HG03280 (cell line): ENCODE results near the gene SMIM44.
"Not testable (repeated sequence)": the region's sequence is repeated elsewhere in the genome, so short reads cannot be mapped to it uniquely, and the experiment has no call there.

Experiments
- ATAC-seq: cut with Tn5 transposase; IDR thresholded peaks from one replicate; pipeline ENCODE4 v1.9.1; 2021; ENCODE audit warnings: mild to moderate bottlenecking, moderate library complexity; ENCODE audit not compliant: unreplicated experiment

SMIM44 gene

DNA sequence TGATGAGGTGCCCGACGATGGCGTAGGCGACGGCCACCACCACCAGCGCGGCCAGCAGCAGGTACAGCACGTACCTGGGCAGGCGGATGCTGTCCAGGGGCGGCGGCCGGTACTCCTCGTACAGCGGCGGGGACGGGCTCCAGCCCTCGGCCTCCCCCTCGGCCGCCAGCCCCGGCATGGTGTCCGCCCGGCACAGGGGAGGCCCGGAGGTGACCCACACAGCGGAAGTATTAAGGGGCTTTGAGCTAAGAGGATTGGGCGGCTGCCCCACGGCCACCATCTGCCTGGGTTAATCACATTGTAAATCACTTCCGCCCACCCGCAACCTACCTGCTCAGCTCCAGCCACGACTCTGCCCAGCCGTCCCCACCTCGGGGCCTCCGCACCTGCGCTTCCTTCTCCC lies at the start of gene SMIM44:
Gene SMIM44 (minus strand): TSS at position 216 of the 403 bp plus-strand sequence. CDS start 38 bp downstream, at position 178.
- ATAC-seq: no peak

DNA sequence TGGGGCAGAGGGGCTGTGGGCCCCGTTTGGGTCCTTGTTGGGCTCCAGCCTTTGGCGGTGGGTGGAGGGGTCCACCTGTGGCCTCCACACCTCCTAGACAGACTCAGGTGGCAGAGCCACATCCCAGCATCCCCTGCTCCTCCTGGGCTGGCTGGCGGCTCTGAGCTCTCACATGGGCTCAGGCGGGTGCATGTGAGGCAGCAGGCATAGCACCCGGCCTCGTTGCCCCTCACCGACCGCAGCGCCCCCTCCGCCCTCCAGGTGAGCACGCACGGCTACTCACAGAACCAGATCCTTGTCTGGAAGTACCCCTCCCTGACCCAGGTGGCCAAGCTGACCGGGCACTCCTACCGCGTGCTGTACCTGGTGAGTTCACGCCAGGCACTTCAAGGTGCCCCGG lies 49.8 kb upstream of the SMIM44 start:
- ATAC-seq: no peak

DNA sequence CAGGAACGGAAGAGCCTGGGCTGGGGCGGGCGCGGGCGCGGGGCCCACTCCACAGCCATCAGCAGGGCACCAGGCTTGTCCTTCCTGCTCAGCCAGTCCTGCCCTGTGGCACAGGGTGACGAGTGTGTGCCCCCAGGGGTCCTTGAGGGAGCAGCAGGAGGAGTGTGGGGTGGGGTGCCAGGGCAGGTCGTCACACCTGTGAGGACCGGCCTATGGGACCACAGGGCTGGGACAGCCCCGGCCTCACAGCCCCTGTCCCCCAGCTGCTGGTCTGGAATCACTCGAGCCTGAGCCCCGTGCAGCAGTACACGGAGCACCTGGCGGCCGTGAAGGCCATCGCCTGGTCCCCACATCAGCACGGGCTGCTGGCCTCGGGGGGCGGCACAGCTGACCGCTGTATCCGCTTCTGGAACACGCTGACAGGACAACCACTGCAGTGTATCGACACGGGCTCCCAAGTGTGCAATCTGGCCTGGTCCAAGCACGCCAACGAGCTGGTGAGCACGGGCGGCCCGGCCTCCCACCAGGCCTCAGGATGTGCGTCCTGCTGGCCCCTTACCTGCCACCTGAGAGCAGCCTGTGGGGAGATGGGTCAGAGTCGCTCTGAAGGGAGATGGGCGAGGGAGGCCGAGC lies 49.0 kb upstream of the SMIM44 start:
- ATAC-seq: no peak

DNA sequence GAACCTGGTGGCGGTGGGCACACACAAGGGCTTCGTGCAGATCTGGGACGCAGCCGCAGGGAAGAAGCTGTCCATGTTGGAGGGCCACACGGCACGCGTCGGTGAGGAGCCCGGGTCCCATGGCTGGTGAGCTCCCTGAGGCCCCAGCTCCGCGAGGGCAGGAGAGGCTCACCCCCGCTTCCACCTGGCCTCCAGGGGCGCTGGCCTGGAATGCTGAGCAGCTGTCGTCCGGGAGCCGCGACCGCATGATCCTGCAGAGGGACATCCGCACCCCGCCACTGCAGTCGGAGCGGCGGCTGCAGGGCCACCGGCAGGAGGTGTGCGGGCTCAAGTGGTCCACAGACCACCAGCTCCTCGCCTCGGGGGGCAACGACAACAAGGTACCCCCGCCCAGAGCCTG lies 48.5 kb upstream of the SMIM44 start:
- no peak for ATAC-seq

DNA sequence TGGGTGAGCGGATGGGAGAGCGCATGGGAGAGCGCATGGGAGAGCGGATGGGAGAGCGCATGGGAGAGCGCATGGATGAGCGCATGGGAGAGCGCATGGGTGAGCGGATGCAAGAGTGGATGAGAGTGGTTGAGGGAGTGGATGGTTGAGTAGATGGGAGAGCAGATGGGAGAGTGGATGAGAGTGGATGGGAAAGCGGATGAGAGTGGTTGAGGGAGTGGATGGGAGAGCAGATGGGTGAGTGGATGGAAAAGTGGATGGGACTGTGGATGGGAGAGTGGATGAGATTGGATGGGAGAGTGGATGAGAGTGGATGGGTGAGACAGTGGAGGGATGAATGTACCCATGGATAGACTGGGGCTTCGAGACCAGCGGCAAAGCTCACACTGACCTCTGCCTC lies 47.1 kb upstream of the SMIM44 start:
- no peak for ATAC-seq

DNA sequence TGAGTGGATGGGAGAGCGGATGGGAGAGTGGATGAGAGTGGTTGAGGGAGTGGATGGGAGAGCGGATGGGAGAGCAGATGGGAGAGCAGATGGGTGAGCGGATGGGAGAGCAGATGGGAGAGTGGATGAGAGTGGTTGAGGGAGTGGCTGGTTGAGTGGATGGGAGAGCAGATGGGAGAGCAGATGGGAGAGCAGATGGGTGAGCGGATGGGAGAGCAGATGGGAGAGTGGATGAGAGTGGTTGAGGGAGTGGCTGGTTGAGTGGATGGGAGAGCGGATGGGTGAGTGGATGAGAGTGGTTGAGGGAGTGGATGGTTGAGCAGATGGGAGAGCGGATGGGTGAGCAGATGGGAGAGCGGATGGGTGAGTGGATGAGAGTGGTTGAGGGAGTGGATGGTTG lies 46.1 kb upstream of the SMIM44 start:
- ATAC-seq: not testable (repeated sequence)

DNA sequence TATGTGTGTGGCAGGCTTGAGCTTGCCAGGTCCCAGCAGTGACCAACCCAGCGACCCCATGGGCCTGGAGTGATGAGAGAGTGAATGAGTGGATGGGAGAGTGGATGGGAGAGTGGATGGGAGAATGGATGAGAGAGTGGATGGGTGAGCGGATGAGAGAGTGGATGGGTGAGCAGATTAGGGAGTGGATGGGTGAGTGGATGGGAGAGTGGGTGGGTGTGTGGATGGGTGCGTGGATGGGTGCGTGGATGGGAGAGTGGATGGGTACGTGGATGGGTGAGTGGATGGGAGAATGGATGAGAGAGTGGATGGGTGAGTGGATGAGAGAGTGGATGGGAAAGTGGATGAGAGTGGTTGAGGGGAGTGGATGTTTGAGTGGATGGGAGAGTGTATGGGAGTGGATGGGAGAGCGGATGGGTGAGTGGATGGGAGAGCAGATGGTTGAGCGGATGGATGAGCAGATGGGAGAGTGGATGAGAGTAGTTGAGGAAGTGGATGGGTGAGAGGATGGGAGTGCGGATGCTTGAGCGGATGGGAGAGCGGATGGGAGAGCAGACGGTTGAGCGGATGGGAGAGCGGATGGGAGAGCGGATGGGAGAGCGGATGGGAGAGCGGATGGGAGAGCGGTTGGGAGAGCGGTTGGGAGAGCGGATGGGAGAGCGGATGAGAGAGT lies 45.4 kb upstream of the SMIM44 start:
- ATAC-seq: no peak

DNA sequence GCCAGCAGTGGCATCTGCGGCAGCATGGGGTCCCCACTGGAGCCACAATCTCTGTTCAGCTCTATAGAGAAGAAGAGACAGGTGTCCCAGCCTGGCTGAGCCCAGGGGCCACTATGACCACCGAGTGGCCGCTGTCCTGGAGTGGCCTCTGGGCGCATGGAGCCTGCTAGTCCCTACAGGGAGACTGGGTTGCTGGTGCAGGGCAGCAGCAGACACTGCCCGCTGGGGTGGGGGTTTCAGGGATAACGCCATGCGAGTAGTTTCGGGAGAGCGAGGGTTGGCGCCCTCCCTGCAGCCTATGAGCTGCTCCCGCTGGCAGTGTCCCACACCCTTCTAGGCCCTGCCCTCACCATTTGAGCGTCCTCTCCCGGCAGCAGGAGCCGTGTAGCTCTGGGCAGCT lies 44.8 kb upstream of the SMIM44 start:
- no peak for ATAC-seq

DNA sequence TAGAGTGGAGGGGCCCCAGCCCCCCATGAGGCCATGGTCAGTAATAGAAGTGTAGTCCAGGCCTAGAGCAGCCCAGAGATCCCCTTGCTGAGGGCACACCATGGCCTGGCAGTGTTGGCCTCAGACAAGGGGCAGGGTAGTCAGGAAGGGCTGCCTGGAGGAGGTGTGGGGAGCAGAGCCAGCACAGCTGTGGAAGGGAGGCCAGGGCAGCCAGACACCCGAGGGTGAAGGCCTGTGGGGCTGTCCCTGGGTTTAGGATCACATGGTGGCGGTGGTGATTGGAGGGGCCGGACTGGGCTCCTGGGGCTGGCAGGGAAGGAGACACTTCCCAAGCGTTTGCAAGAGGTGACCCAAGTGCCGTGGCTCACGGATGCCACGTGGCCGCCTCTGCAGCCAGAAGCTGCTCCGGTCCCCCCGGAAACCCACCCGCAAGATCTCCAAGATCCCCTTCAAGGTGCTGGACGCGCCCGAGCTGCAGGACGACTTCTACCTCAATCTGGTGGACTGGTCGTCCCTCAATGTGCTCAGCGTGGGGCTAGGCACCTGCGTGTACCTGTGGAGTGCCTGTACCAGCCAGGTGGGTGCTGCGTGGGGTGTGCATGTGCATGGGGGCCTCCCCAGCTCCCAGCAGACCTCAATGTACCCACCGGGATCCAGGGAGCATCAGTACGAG lies 44.1 kb upstream of the SMIM44 start:
- ATAC-seq: no peak

DNA sequence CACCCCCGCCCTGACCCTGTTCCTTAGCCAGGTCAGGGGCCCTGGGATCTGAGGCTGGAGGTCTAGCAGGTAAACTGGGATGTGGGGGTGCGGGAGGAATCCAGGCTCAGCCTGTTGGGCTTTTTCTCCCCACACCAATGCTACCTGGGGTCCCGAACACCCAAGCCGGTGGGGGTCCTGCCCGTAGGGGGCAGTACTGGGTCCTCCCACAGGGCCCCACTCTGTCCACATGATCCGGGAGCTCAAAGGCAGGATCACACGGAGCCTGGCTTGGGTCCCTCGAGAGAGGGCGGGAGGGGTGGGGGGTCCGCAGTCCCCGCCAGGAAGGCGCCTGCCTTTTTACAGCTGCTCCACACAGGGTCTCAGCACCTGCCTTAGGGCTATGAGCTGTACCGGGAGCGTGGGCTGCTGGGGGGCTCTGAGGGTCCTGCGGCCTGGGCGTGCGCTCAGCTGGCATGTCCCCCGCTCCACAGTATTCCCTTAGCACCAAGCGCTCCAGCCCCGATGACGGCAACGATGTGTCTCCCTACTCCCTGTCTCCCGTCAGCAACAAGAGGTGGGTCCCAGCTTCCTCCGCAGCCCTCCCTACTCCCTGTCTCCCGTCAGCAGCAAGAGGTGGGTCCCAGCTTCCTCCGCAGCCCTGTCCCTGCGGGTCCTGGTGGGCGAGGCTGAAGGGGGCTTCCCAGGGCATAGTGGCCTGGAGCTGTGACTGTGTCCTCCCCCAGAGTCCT lies 43.4 kb upstream of the SMIM44 start:
- no peak for ATAC-seq

DNA sequence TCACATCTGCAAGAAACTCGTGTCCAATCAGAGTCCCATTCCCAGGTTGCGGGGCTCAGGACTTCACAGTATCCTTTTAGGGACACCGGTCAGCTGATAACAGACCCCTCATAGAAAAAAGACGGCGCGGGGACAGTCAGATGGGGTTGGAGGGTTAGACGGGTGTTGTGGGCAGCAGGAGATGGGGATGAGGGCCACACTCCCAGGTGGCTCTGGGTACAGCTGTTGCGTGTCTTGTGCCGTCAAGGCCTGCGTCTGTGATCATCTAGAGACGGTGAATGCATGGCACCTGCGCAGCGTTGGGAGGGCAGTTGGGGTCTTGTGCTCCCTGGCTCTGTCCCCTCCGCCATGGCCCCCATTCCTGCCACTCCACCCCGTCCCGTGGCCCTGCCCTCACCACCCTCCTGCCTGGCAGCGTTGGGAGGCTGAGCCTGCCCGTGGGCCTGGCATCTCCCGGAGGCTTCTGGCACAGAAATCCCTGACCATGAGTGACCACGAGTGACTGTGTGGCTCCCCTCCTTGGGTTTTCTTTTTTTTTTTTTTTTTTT lies 41.7 kb upstream of the SMIM44 start:
- ATAC-seq: no peak

DNA sequence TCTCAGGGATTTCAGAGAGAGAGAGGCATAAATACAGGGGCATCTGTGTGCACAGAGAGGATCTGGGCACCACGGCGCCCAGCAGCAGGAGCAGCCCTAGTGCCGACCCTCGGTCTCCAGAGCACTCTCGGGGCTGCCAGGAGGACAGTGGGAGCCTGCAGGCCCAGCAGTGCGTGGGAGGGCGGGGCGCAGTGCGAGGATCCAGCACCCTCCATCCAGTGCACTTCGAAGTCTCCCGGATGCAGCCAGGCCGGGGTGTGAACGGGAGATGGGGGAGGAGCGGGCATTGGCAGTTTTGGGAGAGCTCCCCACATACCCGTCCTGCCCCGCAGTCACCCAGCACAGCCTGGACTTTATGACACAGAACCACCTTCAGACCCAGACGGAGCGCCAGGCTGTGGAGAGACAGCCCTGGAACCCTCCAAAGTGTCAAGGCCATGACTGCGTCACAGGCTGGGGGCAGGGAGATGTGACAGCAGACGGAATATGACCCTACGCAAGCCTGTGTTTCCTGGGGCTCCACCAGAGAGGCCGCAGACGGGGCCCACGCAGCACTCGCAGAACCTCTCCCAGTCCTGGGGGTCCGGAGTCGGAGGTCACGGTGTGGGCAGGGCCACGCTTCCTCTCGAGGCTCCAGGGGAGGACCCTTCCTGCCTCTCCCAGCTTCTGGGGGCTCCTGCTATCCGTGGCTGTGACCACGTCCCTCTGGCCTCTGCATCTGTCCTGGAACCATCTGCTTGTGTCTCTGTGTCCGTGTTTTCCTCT lies 41.0 kb upstream of the SMIM44 start:
- ATAC-seq: no peak

DNA sequence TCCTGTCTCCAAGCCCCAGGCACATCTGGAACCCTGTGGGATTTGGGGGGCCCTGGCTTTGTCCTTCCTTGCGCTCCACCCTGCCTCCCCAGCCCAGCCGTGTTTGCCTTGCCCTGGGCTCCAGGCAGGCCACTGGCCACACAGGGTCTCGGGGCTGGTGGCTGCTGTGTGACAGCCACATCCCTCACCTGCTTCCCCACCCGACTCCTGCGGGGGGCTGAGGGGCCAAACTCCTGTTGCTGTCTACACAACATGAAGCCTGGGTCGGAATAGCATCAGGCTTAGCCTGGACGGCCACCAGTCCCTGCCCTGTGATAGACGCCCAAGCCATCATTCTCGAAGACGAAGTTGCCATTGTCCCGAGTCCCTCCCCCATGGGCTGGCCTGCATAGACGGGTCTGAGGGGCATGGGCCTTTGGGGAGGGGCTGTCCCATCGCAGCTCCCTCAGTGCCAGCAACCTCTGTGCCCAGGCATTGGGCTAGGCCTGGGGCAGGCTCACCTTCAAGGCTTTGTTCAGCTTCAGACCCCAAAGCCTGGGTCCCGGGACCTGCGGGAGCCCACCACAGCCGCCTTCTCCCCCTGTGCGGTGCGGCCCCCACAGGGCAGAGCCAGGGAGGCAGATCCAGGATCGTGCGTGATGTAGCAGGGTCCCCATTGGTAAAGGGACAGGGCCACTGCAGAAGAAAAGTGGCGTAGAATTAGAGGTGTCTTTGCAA lies 40.3 kb upstream of the SMIM44 start:
- no peak for ATAC-seq

DNA sequence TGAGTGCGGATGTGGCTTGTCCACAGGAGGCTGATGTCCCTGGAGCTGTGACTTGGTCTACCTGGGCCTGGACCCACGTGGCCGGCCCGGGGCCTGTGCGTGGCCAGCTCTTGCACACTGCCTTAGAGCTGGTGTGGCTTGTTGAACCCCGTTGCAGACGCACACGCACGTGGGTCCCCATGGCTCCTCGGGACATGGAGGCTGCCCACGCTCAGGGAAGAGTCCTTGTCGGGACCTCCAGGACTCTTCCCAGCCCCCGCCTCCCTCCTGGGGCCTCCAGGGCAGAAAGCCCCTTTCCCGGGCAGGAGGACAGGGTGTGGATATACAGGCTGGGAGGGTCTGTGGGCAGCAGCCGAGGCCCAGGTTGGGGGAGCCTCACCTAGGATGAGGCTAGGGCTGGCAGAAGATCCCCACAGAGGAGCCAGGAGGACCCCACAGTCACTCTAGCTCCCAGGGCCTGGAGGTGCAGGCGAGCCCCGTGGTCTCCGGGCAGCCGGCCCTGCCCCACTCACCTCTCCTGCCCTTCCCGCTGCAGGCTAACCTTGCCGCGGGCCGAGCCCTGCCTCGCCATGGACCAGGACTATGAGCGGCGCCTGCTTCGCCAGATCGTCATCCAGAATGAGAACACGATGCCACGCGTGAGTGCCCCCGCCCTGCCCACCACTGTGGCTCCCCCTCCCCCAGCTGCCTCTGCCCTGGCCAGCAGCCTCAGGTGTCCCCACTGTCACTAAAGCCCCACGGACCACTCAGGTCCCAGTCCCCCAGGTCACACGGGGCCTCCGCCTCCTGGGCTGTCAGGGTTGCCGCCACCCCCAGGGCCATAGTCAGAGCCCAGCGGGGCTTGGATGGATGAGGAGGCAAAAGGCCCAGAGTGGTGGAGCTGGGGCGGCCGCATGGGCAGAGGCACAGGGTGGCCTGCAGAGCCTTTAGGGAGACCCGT lies 39.5 kb upstream of the SMIM44 start:
- no peak for ATAC-seq

DNA sequence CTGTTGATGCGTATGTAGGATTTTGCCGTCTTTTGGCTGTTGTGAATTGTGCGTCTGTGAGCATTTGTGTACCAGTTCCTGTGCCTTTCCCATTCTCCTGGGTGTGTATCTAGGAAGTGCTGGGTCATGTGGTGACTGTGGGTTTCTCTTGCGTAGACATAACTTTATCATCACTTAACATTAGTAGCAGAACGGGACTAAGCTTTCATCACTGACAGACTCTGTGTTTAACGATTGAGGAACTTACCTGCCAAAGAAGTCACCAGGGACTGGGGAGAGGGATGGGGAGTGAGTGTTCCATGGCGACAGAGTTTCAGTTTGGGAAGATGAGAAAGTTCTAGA lies 37.8 kb upstream of the SMIM44 start:
- no peak for ATAC-seq

DNA sequence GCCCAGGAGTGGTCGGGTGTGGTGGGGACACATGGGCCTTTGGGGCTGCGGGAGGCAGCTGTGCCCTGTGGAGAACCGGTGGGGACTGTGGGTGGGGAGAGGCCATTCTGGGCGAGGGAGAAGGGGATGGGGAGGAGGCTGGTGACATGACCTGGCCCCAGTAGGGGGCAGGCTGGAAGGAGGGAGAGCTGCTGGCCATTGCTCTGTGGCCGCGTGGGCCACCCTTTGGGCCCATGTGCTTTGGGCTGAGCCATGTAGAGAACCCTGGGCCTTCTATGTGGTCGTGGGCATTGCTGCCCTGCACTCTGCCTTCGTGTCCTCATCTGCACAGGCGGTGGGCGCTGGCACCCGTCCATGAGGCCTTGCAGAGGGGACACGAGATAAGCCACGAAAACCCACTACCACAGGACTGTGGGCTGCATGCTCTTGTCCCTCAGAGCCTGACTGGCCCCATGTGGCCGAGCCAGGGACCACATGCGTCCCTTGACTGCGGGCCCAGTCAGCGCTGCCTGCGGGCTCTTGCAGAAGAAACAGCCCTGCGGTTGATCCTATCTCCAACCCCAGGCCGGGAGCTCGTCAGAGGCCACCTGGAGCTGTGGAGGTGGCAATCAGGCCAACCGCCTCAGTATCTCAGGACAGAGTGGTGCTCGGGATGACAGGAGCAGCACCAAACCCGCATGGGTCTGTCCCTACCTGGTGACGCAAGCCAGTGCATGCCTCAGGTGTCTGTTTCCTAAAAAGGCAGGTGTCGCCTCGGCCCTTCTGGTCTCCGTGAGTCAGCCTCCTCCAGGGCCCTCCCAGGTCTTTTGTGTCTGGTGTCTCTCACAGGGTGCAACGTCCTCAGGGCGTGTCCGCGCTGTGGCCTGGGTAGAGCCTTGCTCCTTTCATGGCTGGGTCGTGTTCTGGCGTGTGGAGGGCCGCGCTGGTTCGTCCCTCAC lies 37.2 kb upstream of the SMIM44 start:
- no peak for ATAC-seq

DNA sequence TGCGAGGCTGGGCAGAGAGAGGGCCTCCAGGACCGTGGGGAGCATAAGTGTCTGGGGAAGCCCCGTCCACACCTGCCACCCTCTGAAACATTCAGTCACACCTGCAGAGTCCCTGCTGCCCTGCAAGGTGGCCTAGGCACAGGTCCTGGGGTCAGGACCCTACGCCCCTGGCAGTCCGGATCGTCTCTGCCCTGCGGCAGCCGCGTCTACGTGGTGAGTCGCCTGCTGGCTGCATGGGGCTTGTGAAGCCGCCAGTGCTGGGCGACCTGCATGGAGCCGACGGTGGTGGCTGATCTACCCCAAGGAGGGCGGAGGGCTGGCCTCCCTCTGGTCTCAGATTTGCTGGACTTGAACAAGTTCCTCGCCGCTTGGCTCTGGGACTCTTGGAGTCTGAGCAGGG lies 35.9 kb upstream of the SMIM44 start:
- ATAC-seq: no peak

DNA sequence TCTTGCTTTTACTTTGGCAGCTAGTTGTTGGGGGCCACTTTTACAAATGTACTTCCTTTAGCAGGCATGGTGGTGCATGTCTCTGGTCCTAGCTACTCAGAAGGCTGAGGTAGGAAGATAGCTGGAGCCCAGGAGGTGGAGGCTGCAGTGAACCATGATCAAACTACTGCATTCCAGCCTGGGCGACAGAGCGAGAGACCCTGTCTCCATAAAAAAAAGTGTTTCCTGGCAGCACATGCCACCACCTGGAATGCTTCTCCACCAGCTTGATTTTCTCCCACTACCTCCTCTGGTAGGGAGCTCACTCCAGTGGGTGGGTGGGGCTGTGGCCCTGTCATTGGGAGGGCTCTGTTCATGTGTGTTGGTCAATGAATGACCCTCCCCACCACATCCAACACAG lies 35.4 kb upstream of the SMIM44 start:
- ATAC-seq: no peak
